ENCODE results near the gene ERBB4.

ERBB4 gene

DNA sequence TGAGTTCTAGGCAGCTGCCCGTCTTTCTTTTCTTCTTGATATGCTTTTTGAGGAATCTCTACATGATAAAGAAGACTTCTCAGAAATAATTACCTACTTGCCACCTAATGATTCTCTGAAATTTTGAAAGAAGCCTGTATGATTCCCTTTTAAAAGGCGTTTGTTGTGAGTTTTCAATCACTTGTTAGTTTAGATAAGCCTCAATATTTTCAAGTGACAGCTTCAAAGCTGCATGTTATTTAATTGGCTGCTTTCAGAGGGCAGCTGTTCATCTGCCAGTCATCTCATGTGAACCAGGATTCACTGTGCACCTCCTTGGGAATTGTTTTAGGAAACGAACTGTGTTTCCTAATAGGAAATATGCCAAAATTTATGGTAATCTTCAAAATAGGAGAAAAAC lies 1044.1 kb downstream of the ERBB4 start:
- H3K4me3 ChIP-seq (ENCODE audit: low read length) = no peak overlapping the region
- no peaks in the 10 kb centered on the region for H4K20me1 ChIP-seq (ENCODE audit: control insufficient read depth, insufficient read depth, low read depth, low read length)
- no peaks in the 10 kb centered on the region for H3K36me3 ChIP-seq (ENCODE audit: control insufficient read depth, low read length)
- no peaks in the 10 kb centered on the region for H3K4me1 ChIP-seq (ENCODE audit: control insufficient read depth, low read length)
- H3K27me3 ChIP-seq (ENCODE audit: control insufficient read depth, low read length) = no peaks in the 10 kb centered on the region
- no peak overlapping the region for H3K27ac ChIP-seq (ENCODE audit: low read depth, low read length)
- no peaks in the 10 kb centered on the region for H3K9me3 ChIP-seq (ENCODE audit: control insufficient read depth, insufficient read depth, low read length)
- no peak overlapping the region for H3K4me2 ChIP-seq (ENCODE audit: low read length)
- H3K9me2 ChIP-seq (replicated peaks; ENCODE audit: control insufficient read depth, low read length) = no peaks in the 10 kb centered on the region
- H3F3A ChIP-seq (ENCODE audit: control insufficient read depth, insufficient read depth) = no peaks in the 10 kb centered on the region
- H3K79me2 ChIP-seq (ENCODE audit: control insufficient read depth, low read length) = no peaks in the 10 kb centered on the region
- TF ChIP-seq, protein P1, sequence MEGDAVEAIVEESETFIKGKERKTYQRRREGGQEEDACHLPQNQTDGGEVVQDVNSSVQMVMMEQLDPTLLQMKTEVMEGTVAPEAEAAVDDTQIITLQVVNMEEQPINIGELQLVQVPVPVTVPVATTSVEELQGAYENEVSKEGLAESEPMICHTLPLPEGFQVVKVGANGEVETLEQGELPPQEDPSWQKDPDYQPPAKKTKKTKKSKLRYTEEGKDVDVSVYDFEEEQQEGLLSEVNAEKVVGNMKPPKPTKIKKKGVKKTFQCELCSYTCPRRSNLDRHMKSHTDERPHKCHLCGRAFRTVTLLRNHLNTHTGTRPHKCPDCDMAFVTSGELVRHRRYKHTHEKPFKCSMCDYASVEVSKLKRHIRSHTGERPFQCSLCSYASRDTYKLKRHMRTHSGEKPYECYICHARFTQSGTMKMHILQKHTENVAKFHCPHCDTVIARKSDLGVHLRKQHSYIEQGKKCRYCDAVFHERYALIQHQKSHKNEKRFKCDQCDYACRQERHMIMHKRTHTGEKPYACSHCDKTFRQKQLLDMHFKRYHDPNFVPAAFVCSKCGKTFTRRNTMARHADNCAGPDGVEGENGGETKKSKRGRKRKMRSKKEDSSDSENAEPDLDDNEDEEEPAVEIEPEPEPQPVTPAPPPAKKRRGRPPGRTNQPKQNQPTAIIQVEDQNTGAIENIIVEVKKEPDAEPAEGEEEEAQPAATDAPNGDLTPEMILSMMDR (IDR thresholded peaks at IDR 0.05; ENCODE audit: low read depth, low read length, poor library complexity, severe bottlenecking) = no peak
- TF ChIP-seq EZH2phosphoT487 (IDR thresholded peaks at IDR 0.05; ENCODE audit: borderline replicate concordance, low read length) = no peak

DNA sequence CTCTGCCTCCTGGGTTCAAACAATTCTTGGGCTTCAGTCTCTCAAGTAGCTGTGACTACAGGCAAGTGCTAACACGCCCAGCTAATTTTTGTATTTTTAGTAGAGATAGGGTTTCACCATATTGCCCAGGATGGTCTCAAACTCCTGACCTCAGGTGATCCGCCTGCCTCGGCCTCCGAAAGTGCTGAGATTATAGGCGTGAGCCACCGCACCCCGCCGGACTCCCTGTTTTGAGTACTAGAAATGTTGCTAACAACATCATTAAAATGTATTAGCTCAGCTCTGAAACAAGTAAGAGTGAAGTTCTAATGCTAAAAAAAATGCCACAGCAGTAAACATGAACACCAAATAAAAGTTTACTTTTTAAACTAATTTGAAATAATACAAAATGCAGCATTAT lies 1044.5 kb downstream of the ERBB4 start:
- Histone ChIP-seq H3K9me3 (ENCODE audit: control insufficient read depth, insufficient read depth, low read length) (no peaks in the 10 kb centered on the region), H3F3A (ENCODE audit: control insufficient read depth, insufficient read depth) (no peaks in the 10 kb centered on the region), H3K79me2 (ENCODE audit: control insufficient read depth, low read length) (no peaks in the 10 kb centered on the region), H3K27me3 (ENCODE audit: control insufficient read depth, low read length) (no peaks in the 10 kb centered on the region), H3K36me3 (ENCODE audit: control insufficient read depth, low read length) (no peaks in the 10 kb centered on the region), H3K4me1 (ENCODE audit: control insufficient read depth, low read length) (no peaks in the 10 kb centered on the region), H3K4me3 (ENCODE audit: low read length) (no peak overlapping the region), H3K27ac (ENCODE audit: low read depth, low read length) (no peak overlapping the region), H3K4me2 (ENCODE audit: low read length) (no peak overlapping the region), H4K20me1 (ENCODE audit: control insufficient read depth, insufficient read depth, low read depth, low read length) (no peaks in the 10 kb centered on the region), H3K9me2 (replicated peaks; ENCODE audit: control insufficient read depth, low read length) (no peaks in the 10 kb centered on the region)
- no peak for TF ChIP-seq EZH2phosphoT487 (IDR thresholded peaks at IDR 0.05; ENCODE audit: borderline replicate concordance, low read length)
- TF ChIP-seq, protein P1 (IDR thresholded peaks at IDR 0.05; ENCODE audit: low read depth, low read length, poor library complexity, severe bottlenecking) = no peak

DNA sequence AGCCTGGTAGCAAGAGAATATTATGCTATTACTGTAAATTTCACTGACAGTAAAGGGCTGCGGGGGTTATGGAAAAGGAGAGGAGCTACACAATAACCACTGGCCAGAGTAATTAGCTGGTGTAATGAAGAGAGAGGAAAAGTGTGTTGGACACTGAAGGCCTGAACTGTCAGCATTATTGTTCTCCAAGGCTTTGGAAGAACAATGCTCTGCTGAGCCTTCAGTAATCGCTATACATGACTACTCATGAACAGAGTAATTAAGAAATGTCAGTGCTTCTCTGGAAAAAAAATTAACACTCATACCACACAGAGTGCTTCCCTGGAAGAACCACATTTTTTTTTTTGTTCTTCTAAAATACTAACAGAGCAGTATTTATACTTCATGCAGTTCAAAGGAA lies 1050.9 kb downstream of the ERBB4 start:
- no peaks in the 10 kb centered on the region for H3K9me3 ChIP-seq (ENCODE audit: control insufficient read depth, insufficient read depth, low read length)
- no peak overlapping the region for H3K4me2 ChIP-seq (ENCODE audit: low read length)
- H3K36me3 ChIP-seq (ENCODE audit: control insufficient read depth, low read length) = no peaks in the 10 kb centered on the region
- TF ChIP-seq, protein P1 (IDR thresholded peaks at IDR 0.05; ENCODE audit: low read depth, low read length, poor library complexity, severe bottlenecking) = no peak
- TF ChIP-seq EZH2phosphoT487 (IDR thresholded peaks at IDR 0.05; ENCODE audit: borderline replicate concordance, low read length) = no peak
- H3F3A ChIP-seq (ENCODE audit: control insufficient read depth, insufficient read depth) = no peaks in the 10 kb centered on the region
- no peaks in the 10 kb centered on the region for H3K4me1 ChIP-seq (ENCODE audit: control insufficient read depth, low read length)
- H4K20me1 ChIP-seq (ENCODE audit: control insufficient read depth, insufficient read depth, low read depth, low read length) = no peaks in the 10 kb centered on the region
- H3K27ac ChIP-seq (ENCODE audit: low read depth, low read length) = no peak overlapping the region
- H3K79me2 ChIP-seq (ENCODE audit: control insufficient read depth, low read length) = no peaks in the 10 kb centered on the region
- H3K9me2 ChIP-seq (replicated peaks; ENCODE audit: control insufficient read depth, low read length) = no peaks in the 10 kb centered on the region
- no peak overlapping the region for H3K4me3 ChIP-seq (ENCODE audit: low read length)
- H3K27me3 ChIP-seq (ENCODE audit: control insufficient read depth, low read length) = no peaks in the 10 kb centered on the region

All from DOHH2 (cell line).